ENCODE results near the gene AXDND1. TPM values are rescaled to one million over a fixed set of nuclear protein-coding genes. Genes with fewer than 3 reads are reported as not detected.

The AXDND1 gene

DNA sequence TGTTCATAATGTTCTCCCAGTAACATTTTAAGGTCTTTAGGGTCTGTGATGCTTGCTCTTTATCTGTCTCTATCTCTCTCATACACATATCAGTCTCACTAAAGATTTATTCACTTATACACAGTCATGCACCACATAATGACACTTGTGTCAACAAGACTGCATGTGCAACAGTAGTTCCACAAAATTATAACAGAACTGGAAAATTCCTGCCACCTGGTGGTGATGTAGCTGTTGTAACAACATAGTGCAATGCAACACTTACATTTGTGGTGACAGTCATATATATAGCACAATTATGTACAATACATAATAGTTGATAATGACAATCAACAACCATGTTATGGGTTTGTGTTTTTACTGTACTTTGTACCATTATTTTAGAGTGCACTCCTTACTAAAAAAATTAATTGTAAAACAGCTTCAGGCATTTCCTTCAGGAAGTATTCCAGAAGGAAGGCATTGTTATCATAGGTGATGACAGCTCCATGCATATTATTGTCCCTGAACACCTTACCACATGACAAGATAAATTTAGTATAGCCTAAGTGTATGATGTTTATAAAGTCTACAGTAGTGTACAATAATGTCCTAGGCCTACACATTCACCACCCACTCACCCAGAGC lies 234.0 kb downstream of the AXDND1 start:
- no peak for DNase-seq (ENCODE audit: low spot score)
- no peak overlapping the region for H3K4me2 ChIP-seq (ENCODE audit: insufficient read depth, low read length, poor library complexity, severe bottlenecking)
- no peak overlapping the region for H3K9ac ChIP-seq (ENCODE audit: low read depth, low read length, poor library complexity)
- H3K4me1 ChIP-seq (ENCODE audit: control insufficient read depth in 2 of 2, insufficient read depth in 1 of 2, low read depth in 1 of 2, low read length in 2 of 2) = no peaks in the 10 kb centered on the region
- no peak overlapping the region for H3K4me3 ChIP-seq (ENCODE audit: low read length in 2 of 2)
- H3K4ac ChIP-seq (ENCODE audit: low read length) = no peak overlapping the region
- no peak overlapping the region for H3K18ac ChIP-seq (ENCODE audit: low read length)
- H2BK12ac ChIP-seq (ENCODE audit: low read length) = no peak overlapping the region
- H4K8ac ChIP-seq (ENCODE audit: low read depth, low read length) = no peak overlapping the region
- no peak overlapping the region for H3K27ac ChIP-seq (replicated peaks; ENCODE audit: low read length)
- H3K27me3 ChIP-seq (ENCODE audit: control insufficient read depth in 3 of 3, insufficient read depth in 3 of 3, low read depth in 1 of 3, low read length in 3 of 3) = no peaks in the 10 kb centered on the region
- H2BK5ac ChIP-seq (ENCODE audit: low read length) = no peak overlapping the region
- no peak overlapping the region for H3K23ac ChIP-seq (ENCODE audit: low read depth, low read length, poor library complexity)
- no peak overlapping the region for H2AFZ ChIP-seq (ENCODE audit: low read length)
- H2BK120ac ChIP-seq (ENCODE audit: low read depth, low read length) = no peak overlapping the region
- no peak overlapping the region for H2AK5ac ChIP-seq (ENCODE audit: low read depth, low read length)
- H3K14ac ChIP-seq (ENCODE audit: low read length) = no peak overlapping the region
- no peak overlapping the region for H4K91ac ChIP-seq (ENCODE audit: low read depth, low read length, poor library complexity)
- H3K36me3 ChIP-seq (replicated peaks in 1 of 2; ENCODE audit: control insufficient read depth in 2 of 2, insufficient read depth in 2 of 2, low read length in 2 of 2) = no peaks in the 10 kb centered on the region
- no peaks in the 10 kb centered on the region for H3K79me1 ChIP-seq (ENCODE audit: low read depth, low read length)
- H3K9me3 ChIP-seq (replicated peaks in 1 of 2; ENCODE audit: control insufficient read depth in 2 of 2, insufficient read depth in 1 of 2, low read depth in 1 of 2, low read length in 2 of 2) = no peaks in the 10 kb centered on the region
- no peak overlapping the region for H2BK15ac ChIP-seq (ENCODE audit: low read length)

DNA sequence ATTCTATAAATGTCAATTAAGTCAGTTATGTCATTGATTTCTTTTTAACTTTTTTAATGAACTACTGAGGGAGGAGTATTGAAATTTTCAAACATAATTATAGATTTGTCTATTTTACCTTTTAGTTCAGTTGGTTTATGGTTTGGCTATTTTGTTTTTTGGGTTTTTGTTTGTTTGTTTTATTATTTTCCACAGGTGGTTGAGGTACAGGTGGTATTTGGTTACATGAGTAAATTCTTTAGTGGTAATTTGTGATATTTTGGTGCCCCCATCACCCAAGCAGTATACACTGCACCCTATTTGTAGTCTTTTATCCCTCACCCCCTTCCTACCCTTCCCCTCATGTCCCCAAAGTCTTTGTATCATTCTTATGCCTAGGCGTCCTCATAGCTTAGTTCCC lies 235.3 kb downstream of the AXDND1 start:
- no peaks in the 10 kb centered on the region for H3K27me3 ChIP-seq (ENCODE audit: control insufficient read depth in 3 of 3, insufficient read depth in 3 of 3, low read depth in 1 of 3, low read length in 3 of 3)
- H3K4ac ChIP-seq (ENCODE audit: low read length) = no peak overlapping the region
- H3K14ac ChIP-seq (ENCODE audit: low read length) = no peak overlapping the region
- no peaks in the 10 kb centered on the region for H3K9me3 ChIP-seq (replicated peaks in 1 of 2; ENCODE audit: control insufficient read depth in 2 of 2, insufficient read depth in 1 of 2, low read depth in 1 of 2, low read length in 2 of 2)
- no peak overlapping the region for H3K4me2 ChIP-seq (ENCODE audit: insufficient read depth, low read length, poor library complexity, severe bottlenecking)
- H3K23ac ChIP-seq (ENCODE audit: low read depth, low read length, poor library complexity) = no peak overlapping the region
- H2BK15ac ChIP-seq (ENCODE audit: low read length) = no peak overlapping the region
- H3K79me1 ChIP-seq (ENCODE audit: low read depth, low read length) = no peaks in the 10 kb centered on the region
- H2BK5ac ChIP-seq (ENCODE audit: low read length) = no peak overlapping the region
- H2AK5ac ChIP-seq (ENCODE audit: low read depth, low read length) = no peak overlapping the region
- no peak overlapping the region for H2BK12ac ChIP-seq (ENCODE audit: low read length)
- no peaks in the 10 kb centered on the region for H3K36me3 ChIP-seq (replicated peaks in 1 of 2; ENCODE audit: control insufficient read depth in 2 of 2, insufficient read depth in 2 of 2, low read length in 2 of 2)
- peaks cover 0 to 1% of the 10 kb centered on the region in 2 donors for H3K4me1 ChIP-seq (ENCODE audit: control insufficient read depth in 2 of 2, insufficient read depth in 1 of 2, low read depth in 1 of 2, low read length in 2 of 2)
- no peak overlapping the region for H3K4me3 ChIP-seq (ENCODE audit: low read length in 2 of 2)
- no peak for DNase-seq (ENCODE audit: low spot score)
- H4K8ac ChIP-seq (ENCODE audit: low read depth, low read length) = no peak overlapping the region
- no peak overlapping the region for H3K27ac ChIP-seq (replicated peaks; ENCODE audit: low read length)
- no peak overlapping the region for H4K91ac ChIP-seq (ENCODE audit: low read depth, low read length, poor library complexity)
- no peak overlapping the region for H3K18ac ChIP-seq (ENCODE audit: low read length)
- WGBS, 2 donors (ENCODE audit: extremely low coverage in 2 of 2, insufficient read length in 2 of 2, insufficient replicate concordance in 1 of 2) = no CpG with 5 or more reads among the region's 1 CpG
- H2BK120ac ChIP-seq (ENCODE audit: low read depth, low read length) = no peak overlapping the region
- no peak overlapping the region for H3K9ac ChIP-seq (ENCODE audit: low read depth, low read length, poor library complexity)
- H2AFZ ChIP-seq (ENCODE audit: low read length) = no peak overlapping the region

Small RNAs within 50 kb of the gene (small RNA-seq; reads per million reads assigned to genes)
- gene MEF2AP1 (ENCODE audit: insufficient read depth) (not detected), gene RNU5F-2P (ENCODE audit: insufficient read depth) (not detected)

All from neuronal stem cell (in vitro differentiated cells).